GM23338 (cell line): Measurements from ENCODE around the gene GDF7. TPM values are rescaled to one million over a fixed set of nuclear protein-coding genes. Genes with fewer than 3 reads are reported as not detected.

Source experiments
- ATAC-seq: fragments of 200-7000 bp; cut with Tn5 transposase; 3 replicates; pipeline ENCODE4 v1.9.1; 2020
- DNase-seq: peaks from one replicate; pipeline ENCODE4 v3.0.0-alpha.2; 2015; ENCODE audit warnings: low spot score
- H2AFZ ChIP-seq: fragments of 200-600 bp; sonication (generic); 2 replicates; pipeline ENCODE4 v1.8.0; 2016; ENCODE audit warnings: antibody characterized with exemption, mild to moderate bottlenecking, moderate library complexity
- H3F3A ChIP-seq: fragments of 200-600 bp; sonication (generic); replicated peaks from 2 replicates; pipeline ENCODE4 v1.8.0; 2017; ENCODE audit warnings: antibody characterized with exemption, mixed run types, low read depth
- H3K27ac ChIP-seq: fragments of 200-600 bp; sonication (generic); 2 replicates; pipeline ENCODE4 v1.6.1; 2016; ENCODE audit warnings: low read depth
- H3K27me3 ChIP-seq: fragments of 200-600 bp; sonication (generic); 2 replicates; pipeline ENCODE4 v1.8.0; 2016; ENCODE audit warnings: mild to moderate bottlenecking, mixed run types, moderate library complexity; ENCODE audit not compliant: insufficient read depth
- H3K36me3 ChIP-seq: fragments of 200-600 bp; sonication (generic); 2 replicates; pipeline ENCODE4 v1.8.0; 2016; ENCODE audit warnings: mild to moderate bottlenecking; ENCODE audit not compliant: insufficient read depth
- H3K4me1 ChIP-seq: fragments of 200-600 bp; sonication (generic); 2 replicates; pipeline ENCODE4 v1.8.0; 2016; ENCODE audit warnings: mild to moderate bottlenecking, moderate library complexity; ENCODE audit not compliant: insufficient read depth
- H3K4me2 ChIP-seq: fragments of 200-600 bp; sonication (generic); 2 replicates; pipeline ENCODE4 v1.7.1; 2017; ENCODE audit warnings: mixed run types
- H3K4me3 ChIP-seq: fragments of 200-600 bp; sonication (generic); 2 replicates; pipeline ENCODE4 v1.6.1; 2016; ENCODE audit warnings: mixed run types
- H3K79me2 ChIP-seq: fragments of 200-600 bp; sonication (generic); replicated peaks from 2 replicates; pipeline ENCODE4 v1.8.0; 2017; ENCODE audit warnings: mild to moderate bottlenecking; ENCODE audit not compliant: insufficient read depth
- H3K9me2 ChIP-seq: fragments of 200-600 bp; sonication (generic); 2 replicates; pipeline ENCODE4 v1.8.0; 2017; ENCODE audit not compliant: insufficient read depth
- H4K20me1 ChIP-seq: fragments of 200-600 bp; sonication (generic); replicated peaks from 2 replicates; pipeline ENCODE4 v1.8.0; 2017; ENCODE audit warnings: mild to moderate bottlenecking; ENCODE audit not compliant: insufficient read depth
- H3K27ac Mint-ChIP-seq: 2 replicates; pipeline ENCODE4 v1.8.0; 2020; ENCODE audit warnings: inconsistent platforms, mild to moderate bottlenecking, moderate library complexity, mixed read lengths
- H3K27me3 Mint-ChIP-seq: 3 replicates; pipeline ENCODE4 v1.8.0; 2022; ENCODE audit warnings: low read depth, mild to moderate bottlenecking, moderate library complexity, mixed read lengths, inconsistent platforms; ENCODE audit not compliant: insufficient read depth, poor library complexity
- H3K36me3 Mint-ChIP-seq: 3 replicates; pipeline ENCODE4 v1.8.0; 2021; ENCODE audit warnings: low read depth, mild to moderate bottlenecking, inconsistent platforms, moderate library complexity, mixed read lengths
- H3K4me1 Mint-ChIP-seq: 3 replicates; pipeline ENCODE4 v1.8.0; 2020; ENCODE audit warnings: mild to moderate bottlenecking, inconsistent platforms, mixed read lengths
- H3K4me3 Mint-ChIP-seq: 3 replicates; pipeline ENCODE4 v1.8.0; 2021; ENCODE audit warnings: moderate library complexity, mild to moderate bottlenecking, inconsistent platforms, mixed read lengths
- H3K9me3 Mint-ChIP-seq: 3 replicates; pipeline ENCODE4 v1.8.0; 2020; ENCODE audit warnings: moderate library complexity, mild to moderate bottlenecking, inconsistent platforms, mixed read lengths
- CTCF ChIP-seq, 2 experiments: fragments of 200-600 bp in 1 of 2; sonication (generic) in 1 of 2; conservative IDR thresholded peaks; 2 replicates each; pipeline versions ENCODE4 v1.5.1 to v1.6.1; 2016 to 2017; ENCODE audit warnings: antibody characterized with exemption in 2 of 2, low read depth in 2 of 2, mild to moderate bottlenecking in 2 of 2, moderate library complexity in 1 of 2
- EZH2 ChIP-seq: fragments of 200-600 bp; sonication (generic); IDR thresholded peaks from one replicate; pipeline ENCODE4 v1.8.0; 2017; ENCODE audit warnings: antibody characterized with exemption, mild to moderate bottlenecking, low read depth; ENCODE audit not compliant: unreplicated experiment
- NANOG ChIP-seq: IDR thresholded peaks from 2 replicates; pipeline ENCODE4 v1.6.1; 2016; ENCODE audit warnings: antibody characterized with exemption, borderline replicate concordance
- POLR2AphosphoS5 ChIP-seq: IDR thresholded peaks from 2 replicates; pipeline ENCODE4 v1.6.1; 2016; ENCODE audit warnings: antibody characterized with exemption, low read depth
- polyA plus RNA-seq: library from polyadenylated mRNA; unstranded; fragments of >200 nt; fragmentation: Nextera tagmentation; extraction: Ambion mirVana; gene quantifications from 2 replicates; pipeline ENCODE4 v1.2.1, GENCODE V29; 2016
- total RNA-seq: library from RNA; depleted of rRNA; stranded (reverse); fragments of >200 nt; shearing (Covaris generic); gene quantifications from 2 replicates; pipeline ENCODE4 v1.2.3, GENCODE V29; 2014
- TF ChIP-seq, protein P1 (sequence below): IDR thresholded peaks from one replicate; pipeline ENCODE4 v1.6.1; 2018; ENCODE audit warnings: antibody characterized with exemption; ENCODE audit not compliant: unreplicated experiment
- TF ChIP-seq, protein P2 (sequence below): fragments of 250-450 bp; sonication (Bioruptor Pico); IDR thresholded peaks from 2 replicates; pipeline ENCODE4 v1.5.0; 2020; ENCODE audit warnings: mild to moderate bottlenecking, moderate library complexity

GDF7 gene
- total and polyA plus RNA-seq, 2 experiments from 2014 or later, result 0.19 to 0.52 TPM

GRCh38 chr2:20664071-20664390, 2.9 kb upstream of the GDF7 start:
- Histone ChIP-seq H3K4me1 (peaks cover 21% of the 10 kb centered on the region), H2AFZ (no peak overlapping the region), H3K9me2 (no peaks in the 10 kb centered on the region), H3K4me2 (no peak overlapping the region), H3K4me3 (no peak overlapping the region), H3F3A (no peaks in the 10 kb centered on the region), H3K36me3 (no peaks in the 10 kb centered on the region), H3K27ac (no peak overlapping the region), H3K79me2 (no peaks in the 10 kb centered on the region), H4K20me1 (no peaks in the 10 kb centered on the region), H3K27me3 (peaks cover 71% of the 10 kb centered on the region)
- Mint-ChIP-seq H3K27ac (no peak overlapping the region), H3K9me3 (no peaks in the 10 kb centered on the region), H3K36me3 (no peaks in the 10 kb centered on the region), H3K4me3 (no peak overlapping the region), H3K4me1 (peaks cover 27% of the 10 kb centered on the region), H3K27me3 (peaks cover 67% of the 10 kb centered on the region)
- ATAC-seq (no peak), DNase-seq (no peak)
- TF ChIP-seq NANOG (no peak), POLR2AphosphoS5 (no peak), EZH2 (no peak), CTCF (conservative IDR thresholded peaks at IDR 0.05; ENCODE audit: low read depth in 2 of 2) (no peak)
- TF ChIP-seq, protein P1, sequence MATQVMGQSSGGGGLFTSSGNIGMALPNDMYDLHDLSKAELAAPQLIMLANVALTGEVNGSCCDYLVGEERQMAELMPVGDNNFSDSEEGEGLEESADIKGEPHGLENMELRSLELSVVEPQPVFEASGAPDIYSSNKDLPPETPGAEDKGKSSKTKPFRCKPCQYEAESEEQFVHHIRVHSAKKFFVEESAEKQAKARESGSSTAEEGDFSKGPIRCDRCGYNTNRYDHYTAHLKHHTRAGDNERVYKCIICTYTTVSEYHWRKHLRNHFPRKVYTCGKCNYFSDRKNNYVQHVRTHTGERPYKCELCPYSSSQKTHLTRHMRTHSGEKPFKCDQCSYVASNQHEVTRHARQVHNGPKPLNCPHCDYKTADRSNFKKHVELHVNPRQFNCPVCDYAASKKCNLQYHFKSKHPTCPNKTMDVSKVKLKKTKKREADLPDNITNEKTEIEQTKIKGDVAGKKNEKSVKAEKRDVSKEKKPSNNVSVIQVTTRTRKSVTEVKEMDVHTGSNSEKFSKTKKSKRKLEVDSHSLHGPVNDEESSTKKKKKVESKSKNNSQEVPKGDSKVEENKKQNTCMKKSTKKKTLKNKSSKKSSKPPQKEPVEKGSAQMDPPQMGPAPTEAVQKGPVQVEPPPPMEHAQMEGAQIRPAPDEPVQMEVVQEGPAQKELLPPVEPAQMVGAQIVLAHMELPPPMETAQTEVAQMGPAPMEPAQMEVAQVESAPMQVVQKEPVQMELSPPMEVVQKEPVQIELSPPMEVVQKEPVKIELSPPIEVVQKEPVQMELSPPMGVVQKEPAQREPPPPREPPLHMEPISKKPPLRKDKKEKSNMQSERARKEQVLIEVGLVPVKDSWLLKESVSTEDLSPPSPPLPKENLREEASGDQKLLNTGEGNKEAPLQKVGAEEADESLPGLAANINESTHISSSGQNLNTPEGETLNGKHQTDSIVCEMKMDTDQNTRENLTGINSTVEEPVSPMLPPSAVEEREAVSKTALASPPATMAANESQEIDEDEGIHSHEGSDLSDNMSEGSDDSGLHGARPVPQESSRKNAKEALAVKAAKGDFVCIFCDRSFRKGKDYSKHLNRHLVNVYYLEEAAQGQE, result no peak
- TF ChIP-seq, protein P2, sequence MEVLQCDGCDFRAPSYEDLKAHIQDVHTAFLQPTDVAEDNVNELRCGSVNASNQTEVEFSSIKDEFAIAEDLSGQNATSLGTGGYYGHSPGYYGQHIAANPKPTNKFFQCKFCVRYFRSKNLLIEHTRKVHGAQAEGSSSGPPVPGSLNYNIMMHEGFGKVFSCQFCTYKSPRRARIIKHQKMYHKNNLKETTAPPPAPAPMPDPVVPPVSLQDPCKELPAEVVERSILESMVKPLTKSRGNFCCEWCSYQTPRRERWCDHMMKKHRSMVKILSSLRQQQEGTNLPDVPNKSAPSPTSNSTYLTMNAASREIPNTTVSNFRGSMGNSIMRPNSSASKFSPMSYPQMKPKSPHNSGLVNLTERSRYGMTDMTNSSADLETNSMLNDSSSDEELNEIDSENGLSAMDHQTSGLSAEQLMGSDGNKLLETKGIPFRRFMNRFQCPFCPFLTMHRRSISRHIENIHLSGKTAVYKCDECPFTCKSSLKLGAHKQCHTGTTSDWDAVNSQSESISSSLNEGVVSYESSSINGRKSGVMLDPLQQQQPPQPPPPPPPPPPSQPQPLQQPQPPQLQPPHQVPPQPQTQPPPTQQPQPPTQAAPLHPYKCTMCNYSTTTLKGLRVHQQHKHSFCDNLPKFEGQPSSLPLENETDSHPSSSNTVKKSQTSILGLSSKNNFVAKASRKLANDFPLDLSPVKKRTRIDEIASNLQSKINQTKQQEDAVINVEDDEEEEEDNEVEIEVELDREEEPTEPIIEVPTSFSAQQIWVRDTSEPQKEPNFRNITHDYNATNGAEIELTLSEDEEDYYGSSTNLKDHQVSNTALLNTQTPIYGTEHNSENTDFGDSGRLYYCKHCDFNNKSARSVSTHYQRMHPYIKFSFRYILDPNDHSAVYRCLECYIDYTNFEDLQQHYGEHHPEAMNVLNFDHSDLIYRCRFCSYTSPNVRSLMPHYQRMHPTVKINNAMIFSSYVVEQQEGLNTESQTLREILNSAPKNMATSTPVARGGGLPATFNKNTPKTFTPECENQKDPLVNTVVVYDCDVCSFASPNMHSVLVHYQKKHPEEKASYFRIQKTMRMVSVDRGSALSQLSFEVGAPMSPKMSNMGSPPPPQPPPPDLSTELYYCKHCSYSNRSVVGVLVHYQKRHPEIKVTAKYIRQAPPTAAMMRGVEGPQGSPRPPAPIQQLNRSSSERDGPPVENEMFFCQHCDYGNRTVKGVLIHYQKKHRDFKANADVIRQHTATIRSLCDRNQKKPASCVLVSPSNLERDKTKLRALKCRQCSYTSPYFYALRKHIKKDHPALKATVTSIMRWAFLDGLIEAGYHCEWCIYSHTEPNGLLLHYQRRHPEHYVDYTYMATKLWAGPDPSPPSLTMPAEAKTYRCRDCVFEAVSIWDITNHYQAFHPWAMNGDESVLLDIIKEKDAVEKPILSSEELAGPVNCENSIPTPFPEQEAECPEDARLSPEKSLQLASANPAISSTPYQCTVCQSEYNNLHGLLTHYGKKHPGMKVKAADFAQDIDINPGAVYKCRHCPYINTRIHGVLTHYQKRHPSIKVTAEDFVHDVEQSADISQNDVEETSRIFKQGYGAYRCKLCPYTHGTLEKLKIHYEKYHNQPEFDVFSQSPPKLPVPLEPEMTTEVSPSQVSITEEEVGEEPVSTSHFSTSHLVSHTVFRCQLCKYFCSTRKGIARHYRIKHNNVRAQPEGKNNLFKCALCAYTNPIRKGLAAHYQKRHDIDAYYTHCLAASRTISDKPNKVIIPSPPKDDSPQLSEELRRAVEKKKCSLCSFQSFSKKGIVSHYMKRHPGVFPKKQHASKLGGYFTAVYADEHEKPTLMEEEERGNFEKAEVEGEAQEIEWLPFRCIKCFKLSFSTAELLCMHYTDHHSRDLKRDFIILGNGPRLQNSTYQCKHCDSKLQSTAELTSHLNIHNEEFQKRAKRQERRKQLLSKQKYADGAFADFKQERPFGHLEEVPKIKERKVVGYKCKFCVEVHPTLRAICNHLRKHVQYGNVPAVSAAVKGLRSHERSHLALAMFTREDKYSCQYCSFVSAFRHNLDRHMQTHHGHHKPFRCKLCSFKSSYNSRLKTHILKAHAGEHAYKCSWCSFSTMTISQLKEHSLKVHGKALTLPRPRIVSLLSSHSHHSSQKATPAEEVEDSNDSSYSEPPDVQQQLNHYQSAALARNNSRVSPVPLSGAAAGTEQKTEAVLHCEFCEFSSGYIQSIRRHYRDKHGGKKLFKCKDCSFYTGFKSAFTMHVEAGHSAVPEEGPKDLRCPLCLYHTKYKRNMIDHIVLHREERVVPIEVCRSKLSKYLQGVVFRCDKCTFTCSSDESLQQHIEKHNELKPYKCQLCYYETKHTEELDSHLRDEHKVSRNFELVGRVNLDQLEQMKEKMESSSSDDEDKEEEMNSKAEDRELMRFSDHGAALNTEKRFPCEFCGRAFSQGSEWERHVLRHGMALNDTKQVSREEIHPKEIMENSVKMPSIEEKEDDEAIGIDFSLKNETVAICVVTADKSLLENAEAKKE, result no peak
